B cell (primary cell): Measurements from ENCODE around the gene DGKZ.

ENCODE experiments used
- CTCF ChIP-seq: fragments of 200-600 bp; IDR thresholded peaks from one replicate; pipeline ENCODE4 v1.8.0; 2022; ENCODE audit warnings: antibody characterized with exemption, mild to moderate bottlenecking
- EZH2 ChIP-seq: IDR thresholded peaks from 2 replicates; pipeline ENCODE4 v1.6.1; 2012; ENCODE audit warnings: borderline replicate concordance, low read depth, mild to moderate bottlenecking, moderate library complexity, low read length; ENCODE audit not compliant: insufficient read depth, poor library complexity, severe bottlenecking

GRCh38 chr11:46341454-46341853 is 5.8 kb upstream of the DGKZ start:
- no peak for TF ChIP-seq CTCF
- no peak for TF ChIP-seq EZH2
